Measurements from ENCODE around the gene CREBBP.
"Not testable (repeated sequence)": the region's sequence is repeated elsewhere in the genome, so short reads cannot be mapped to it uniquely, and the experiment has no call there.

The CREBBP gene

DNA sequence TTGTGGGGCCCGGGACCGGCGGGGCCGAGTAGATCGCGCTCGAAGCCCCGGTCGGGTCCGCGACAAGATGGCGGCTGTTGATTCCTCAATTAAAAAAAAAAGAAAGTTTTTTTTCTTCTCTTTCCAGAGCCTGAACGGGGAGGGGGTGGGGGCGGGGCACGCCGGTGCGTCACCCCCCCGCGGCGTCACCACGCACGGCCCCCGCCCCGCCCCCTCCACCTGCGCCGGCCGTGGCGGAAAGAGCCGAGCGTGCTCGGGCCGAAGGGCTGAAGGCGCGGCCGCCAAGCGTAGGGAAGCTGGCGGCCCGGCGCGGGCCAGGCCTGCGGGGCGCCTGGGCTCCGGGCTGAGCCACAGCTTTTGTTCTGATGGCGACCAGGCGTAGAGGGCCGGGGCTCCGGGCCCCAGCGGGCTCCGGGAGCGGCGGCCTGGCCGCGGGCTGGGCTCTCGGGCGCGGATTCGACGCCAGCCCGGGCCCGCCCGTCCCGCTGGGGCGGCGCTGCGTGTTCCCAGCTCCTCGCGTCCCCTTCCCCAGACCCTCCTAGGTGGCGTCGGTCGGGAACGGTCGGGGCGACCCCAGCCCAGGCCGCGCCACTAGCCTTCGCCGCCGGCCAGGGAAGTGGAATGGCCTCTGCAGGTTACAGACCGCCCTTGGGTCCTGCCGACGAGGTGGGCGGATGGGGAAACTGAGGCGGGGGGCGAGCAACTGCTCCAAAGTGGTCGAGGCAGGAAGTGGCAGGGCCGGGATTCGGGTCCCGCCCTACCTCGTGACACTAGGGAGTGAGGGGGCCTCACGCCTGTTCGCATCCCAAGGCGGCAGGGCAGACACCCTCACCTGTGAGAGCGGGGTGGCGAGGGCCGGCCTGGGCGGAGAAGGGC lies at the start of gene CREBBP:
Gene CREBBP (minus strand): TSS at position 91 of the 876 bp plus-strand sequence. CDS start 797 bp downstream, outside the sequence.
- peak; percentile 69 for DNase-seq

- DNase-seq, result not testable (repeated sequence)
These were observed 46.6 kb upstream of the CREBBP start for GRCh38 chr16:3927147-3927546.

DNA sequence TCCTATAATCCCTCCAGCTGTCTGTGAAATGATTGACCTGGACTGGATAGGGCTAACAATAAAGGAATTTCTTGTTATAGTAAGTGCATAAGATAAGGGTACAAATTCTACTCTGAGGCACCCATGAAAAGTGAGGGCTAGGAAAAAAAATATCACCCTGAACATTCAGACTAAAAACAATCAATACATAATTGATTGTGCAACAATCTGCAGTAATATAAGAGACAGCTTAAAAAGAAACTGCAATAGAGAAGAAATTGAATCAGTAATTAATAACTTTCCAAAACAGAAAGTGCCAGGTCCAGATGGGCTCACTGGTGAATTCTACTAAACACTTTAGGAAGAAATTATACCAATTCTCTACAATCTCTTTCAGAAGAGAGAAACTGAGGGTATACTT lies 44.2 kb upstream of the CREBBP start:
- no peak for DNase-seq

- no peak for DNase-seq
These were observed 41.7 kb upstream of the CREBBP start for GRCh38 chr16:3922241-3922640.

DNA sequence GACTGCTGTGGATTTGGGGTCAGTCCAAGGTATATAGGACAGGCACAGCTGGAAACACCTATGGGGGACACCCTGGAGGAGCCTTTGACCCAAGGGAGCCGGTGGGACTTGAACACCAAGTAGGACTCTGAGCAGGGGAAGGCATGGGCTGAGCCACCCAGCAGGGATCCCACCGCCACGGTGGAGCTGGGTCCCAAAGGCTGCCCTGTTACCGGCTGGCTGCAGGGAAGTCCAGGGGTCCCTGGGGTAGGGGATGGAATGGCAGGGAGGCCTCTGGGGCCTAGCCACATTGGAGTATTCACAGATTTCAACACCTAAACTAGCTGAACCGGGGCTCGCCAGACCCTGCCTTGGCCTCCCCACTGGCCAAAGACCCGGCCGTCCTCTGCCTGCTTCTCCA lies 39.7 kb upstream of the CREBBP start:
- DNase-seq, result no peak

DNA sequence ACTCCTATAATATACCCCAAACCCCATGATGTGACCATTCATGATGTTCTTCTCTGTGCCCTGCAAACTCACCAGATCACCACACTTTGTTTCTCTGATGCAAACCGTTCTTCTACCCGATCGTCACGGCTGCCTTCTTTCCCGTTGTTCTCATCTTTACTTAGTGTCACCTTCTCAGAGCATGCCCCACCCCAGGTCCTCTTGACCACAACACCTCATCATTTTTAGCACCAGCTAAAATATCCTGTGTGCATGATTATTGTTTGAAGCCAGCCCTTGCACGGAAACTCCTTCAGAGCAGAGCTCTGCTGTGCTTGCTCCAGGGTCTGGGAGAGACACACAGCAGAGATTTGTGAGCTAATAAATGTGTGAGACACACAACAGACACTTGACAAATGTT lies 38.9 kb upstream of the CREBBP start:
- no peak for DNase-seq

DNA sequence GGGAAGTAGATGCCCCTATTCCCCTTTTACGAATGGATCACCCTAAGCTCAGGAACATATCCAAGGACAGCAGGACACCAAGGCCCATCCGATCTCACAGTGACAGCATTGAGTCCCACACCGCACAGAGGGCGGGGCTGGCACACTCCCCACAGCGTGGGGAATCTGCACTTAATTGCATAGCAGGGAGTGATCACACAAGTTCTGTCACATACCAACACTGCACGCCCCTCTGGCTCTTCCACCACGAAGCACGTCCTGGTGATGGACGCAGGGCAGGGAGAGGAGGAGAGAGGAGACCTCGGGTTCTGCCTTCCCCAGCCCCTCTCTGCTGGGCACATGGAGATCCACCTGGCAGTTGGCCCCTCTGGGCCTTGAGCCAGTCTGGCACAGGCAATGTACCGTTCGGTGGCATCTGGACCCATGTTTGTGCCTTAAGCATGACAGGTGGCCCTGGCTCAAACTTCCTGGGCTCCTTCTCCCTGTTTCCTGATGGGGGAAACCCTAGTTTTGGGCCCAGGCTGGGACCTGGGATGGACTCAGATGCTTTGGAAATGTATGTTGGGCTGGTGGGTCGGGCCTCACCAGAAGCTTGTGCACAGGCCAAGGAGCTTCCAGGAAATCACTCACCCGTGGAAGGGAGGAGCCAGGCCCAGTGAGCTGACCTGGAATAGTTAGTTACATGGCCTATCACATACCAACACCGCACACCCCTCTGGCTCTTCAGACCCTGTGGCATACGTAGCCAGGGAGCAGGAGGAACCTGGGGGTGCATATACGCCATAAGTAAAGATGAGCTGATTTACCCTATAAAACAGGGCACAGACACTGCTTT lies 35.1 kb upstream of the CREBBP start:
- no peak for DNase-seq

DNA sequence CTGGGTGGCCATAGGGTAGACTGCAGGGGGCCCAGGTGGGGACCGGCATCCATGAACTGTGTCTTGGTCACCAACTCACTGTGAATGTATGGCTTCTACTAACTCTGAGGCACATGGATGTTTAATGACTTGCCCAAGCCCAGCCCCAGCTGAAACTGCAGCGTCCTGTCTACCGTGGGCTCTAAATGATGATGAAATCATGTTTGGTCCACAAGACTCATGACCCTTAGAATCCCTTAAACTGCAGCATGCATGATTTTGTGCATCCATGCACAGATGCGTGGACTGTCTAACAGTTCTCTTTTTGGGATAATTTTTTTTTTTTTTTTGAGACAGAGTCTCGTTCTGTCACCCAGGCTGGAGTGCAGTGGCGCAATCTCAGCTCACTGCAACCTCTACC lies 32.4 kb upstream of the CREBBP start:
- no peak for DNase-seq

GRCh38 chr16:3912373-3912772 lies 31.9 kb upstream of the CREBBP start:
- no peak for DNase-seq

- not testable (repeated sequence) for DNase-seq
These were observed 31.2 kb upstream of the CREBBP start for GRCh38 chr16:3911741-3912140.

DNA sequence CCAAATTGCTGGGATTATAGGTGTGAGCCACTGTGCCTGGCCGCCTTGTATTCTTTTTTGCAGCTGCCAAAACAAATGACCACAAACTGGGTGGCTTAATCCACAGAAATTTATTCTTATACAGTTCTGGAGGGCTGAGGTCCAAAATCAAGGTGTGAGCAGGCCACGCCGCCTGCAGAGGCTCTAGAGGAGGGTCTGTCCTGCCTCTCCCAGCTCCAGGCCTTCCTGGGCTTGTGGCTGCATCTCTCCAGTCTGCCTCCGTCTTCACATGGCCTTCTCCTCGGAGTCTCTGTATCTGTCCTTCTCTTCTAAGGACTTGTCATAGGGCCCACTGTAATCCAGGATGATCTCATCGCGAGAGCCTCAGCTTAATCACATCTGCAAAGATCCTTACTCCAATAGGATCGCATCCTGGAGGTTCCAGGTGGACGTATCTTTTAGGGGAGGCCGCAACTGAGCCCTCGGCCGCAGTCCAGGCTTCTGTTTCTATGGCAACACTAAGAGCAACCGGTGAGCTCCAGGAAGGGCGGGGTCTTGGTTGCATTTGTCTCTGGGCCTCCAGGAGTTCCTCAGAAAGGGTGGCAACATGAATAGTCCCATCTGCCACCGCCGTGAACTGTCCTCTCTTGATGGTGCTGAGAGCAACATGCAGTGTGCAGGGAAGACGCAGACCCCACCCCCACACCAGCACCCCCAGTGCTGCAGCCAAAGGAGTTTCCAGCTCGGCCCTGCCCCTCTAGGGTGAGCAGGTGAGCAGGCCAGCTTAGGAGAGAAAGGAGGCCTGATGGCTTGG lies 29.5 kb upstream of the CREBBP start:
- no peak for DNase-seq

- DNase-seq, result no peak
These were observed 28.5 kb upstream of the CREBBP start for GRCh38 chr16:3908951-3909437.

GRCh38 chr16:3907586-3907985 lies 27.1 kb upstream of the CREBBP start:
- no peak for DNase-seq

GRCh38 chr16:3906363-3906762 lies 25.9 kb upstream of the CREBBP start:
- no peak for DNase-seq

- DNase-seq, result no peak
These were observed 24.4 kb upstream of the CREBBP start for GRCh38 chr16:3904875-3905274.

DNA sequence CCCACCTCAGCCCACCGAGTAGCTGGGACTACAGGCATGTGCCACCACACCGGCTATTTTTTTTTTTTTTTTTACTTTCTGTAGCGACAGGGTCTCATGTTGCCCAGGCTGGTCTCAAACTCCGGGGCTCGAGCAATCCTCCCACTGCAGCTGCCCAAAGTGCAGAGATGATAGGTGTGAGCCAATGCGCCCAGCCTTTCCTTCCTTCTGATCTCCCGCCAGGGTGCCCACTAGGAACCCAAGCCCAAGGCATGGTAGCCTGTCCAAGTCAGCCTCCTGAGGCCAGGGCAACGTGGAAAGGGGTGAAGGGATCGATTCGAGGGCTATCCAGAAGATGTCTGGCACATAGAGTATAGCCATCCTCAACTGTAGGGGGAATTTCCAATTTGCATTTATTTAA lies 9.6 kb upstream of the CREBBP start:
- no peak for DNase-seq

DNA sequence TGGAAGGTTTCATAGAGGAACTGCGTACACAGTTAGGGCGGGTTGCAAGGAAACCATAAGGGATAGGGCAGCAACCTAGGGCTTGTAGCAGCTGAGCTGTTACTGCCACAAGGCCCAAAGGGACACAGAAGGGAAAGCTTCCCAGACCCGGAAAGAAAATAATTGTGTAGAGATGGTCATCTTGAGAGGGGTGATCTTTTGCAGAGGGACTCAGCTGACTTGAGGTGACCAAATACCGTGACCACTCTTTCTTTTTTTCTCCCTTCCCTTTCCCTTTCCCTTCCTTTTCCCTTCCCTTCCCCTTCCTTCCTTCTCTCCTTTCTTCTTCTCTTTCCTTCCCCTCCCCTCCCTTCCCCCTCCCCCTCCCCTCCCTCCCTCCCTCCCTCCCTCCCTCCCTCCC lies 8.5 kb upstream of the CREBBP start:
- DNase-seq, result no peak

- not testable (repeated sequence) for DNase-seq
These were observed 5.5 kb upstream of the CREBBP start for GRCh38 chr16:3885999-3886398.

GRCh38 chr16:3884398-3884797 lies 3.9 kb upstream of the CREBBP start:
- no peak for DNase-seq

- no peak for DNase-seq
These were observed 2.0 kb upstream of the CREBBP start for GRCh38 chr16:3882531-3882930.

GRCh38 chr16:3881499-3881990 lies 1.0 kb upstream of the CREBBP start:
- no peak for DNase-seq

DNA sequence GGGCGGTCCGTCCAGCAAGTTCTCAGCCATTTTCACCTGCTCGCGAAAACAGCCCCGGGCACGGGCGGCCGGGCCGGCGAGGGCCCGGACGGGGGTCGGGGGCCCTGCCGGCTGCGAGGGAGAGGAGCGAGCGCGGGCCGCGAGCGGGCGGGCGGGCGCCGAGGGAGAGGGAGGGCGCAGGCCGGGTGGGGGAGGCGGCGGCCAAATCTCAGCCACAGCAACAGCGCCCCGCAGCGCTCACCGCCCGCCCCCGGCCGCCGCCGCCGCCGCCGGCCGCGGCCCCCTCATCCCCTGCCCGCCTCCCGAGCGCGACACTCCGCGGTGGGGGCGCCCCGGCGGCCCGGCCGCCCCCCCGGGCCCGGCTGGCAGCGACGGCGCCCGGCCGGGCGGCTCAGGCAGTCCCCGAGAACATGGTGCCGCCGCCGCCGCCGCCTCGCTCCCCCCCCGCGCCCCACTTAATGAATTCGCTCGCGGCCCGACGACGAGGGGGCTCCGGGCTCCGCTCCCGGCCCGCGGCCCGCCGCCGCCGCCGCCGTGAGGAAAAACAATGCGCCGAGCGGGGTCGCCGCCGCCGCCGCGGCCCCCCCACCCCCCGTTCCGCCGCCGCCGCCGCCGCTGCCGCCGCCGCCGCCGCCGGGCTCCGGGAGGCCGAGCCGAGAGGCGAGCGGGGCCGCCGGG lies 487 bp downstream of the CREBBP start:
- no peak for DNase-seq
